Measurements from ENCODE around the gene CARM1.

CARM1 gene

DNA sequence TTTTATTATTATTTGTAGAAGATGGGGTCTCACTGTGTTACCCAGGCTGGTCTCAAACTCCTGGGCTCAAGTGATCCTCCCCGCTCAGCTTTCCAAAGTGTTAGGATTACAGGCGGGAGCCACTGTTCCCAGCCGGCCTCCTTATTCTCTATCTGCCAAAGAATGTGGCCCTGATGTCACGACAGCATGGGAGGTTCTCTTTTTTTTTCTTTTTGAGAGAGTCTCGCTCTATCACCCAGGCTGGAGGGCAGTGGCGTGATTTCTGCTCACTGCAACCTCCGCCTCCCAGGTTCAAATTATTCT lies 23.5 kb downstream of the CARM1 start:
- TF ChIP-seq, protein P1, sequence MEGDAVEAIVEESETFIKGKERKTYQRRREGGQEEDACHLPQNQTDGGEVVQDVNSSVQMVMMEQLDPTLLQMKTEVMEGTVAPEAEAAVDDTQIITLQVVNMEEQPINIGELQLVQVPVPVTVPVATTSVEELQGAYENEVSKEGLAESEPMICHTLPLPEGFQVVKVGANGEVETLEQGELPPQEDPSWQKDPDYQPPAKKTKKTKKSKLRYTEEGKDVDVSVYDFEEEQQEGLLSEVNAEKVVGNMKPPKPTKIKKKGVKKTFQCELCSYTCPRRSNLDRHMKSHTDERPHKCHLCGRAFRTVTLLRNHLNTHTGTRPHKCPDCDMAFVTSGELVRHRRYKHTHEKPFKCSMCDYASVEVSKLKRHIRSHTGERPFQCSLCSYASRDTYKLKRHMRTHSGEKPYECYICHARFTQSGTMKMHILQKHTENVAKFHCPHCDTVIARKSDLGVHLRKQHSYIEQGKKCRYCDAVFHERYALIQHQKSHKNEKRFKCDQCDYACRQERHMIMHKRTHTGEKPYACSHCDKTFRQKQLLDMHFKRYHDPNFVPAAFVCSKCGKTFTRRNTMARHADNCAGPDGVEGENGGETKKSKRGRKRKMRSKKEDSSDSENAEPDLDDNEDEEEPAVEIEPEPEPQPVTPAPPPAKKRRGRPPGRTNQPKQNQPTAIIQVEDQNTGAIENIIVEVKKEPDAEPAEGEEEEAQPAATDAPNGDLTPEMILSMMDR (IDR thresholded peaks at IDR 0.05; ENCODE audit: borderline replicate concordance, control extremely low read depth, extremely low read depth, insufficient read depth, missing control alignments) = no peak
- DNase-seq (ENCODE audit: low spot score) = no peak
- in situ Hi-C loops (cut with MboI; ENCODE audit: low sequenced_read_pairs, unreplicated experiment) = no loop called here

GRCh38 chr19:10895363-10895762 lies 24.0 kb downstream of the CARM1 start:
- in situ Hi-C loops (cut with MboI; ENCODE audit: low sequenced_read_pairs, unreplicated experiment) = no loop called here
- DNase-seq (ENCODE audit: low spot score) = no peak
- TF ChIP-seq, protein P1 (IDR thresholded peaks at IDR 0.05; ENCODE audit: borderline replicate concordance, control extremely low read depth, extremely low read depth, insufficient read depth, missing control alignments) = no peak

- no peak for DNase-seq (ENCODE audit: low spot score)
- in situ Hi-C loops (cut with MboI; ENCODE audit: low sequenced_read_pairs, unreplicated experiment) = no loop called here
- TF ChIP-seq, protein P1 (IDR thresholded peaks at IDR 0.05; ENCODE audit: borderline replicate concordance, control extremely low read depth, extremely low read depth, insufficient read depth, missing control alignments) = no peak
Measured at GRCh38 chr19:10895920-10896319, 24.6 kb downstream of the CARM1 start.

- TF ChIP-seq, protein P1 (IDR thresholded peaks at IDR 0.05; ENCODE audit: borderline replicate concordance, control extremely low read depth, extremely low read depth, insufficient read depth, missing control alignments) = no peak
- in situ Hi-C loops (cut with MboI; ENCODE audit: low sequenced_read_pairs, unreplicated experiment) = no loop called here
- no peak for DNase-seq (ENCODE audit: low spot score)
Measured at GRCh38 chr19:10896851-10897526, 25.6 kb downstream of the CARM1 start.

GRCh38 chr19:10898633-10899032 lies 27.3 kb downstream of the CARM1 start:
- in situ Hi-C loops (cut with MboI; ENCODE audit: low sequenced_read_pairs, unreplicated experiment) = no loop called here
- TF ChIP-seq, protein P1 (IDR thresholded peaks at IDR 0.05; ENCODE audit: borderline replicate concordance, control extremely low read depth, extremely low read depth, insufficient read depth, missing control alignments) = no peak
- DNase-seq (ENCODE audit: low spot score) = no peak

- in situ Hi-C loops (cut with MboI; ENCODE audit: low sequenced_read_pairs, unreplicated experiment) = no loop called here
- TF ChIP-seq, protein P1 (IDR thresholded peaks at IDR 0.05; ENCODE audit: borderline replicate concordance, control extremely low read depth, extremely low read depth, insufficient read depth, missing control alignments) = no peak
- DNase-seq (ENCODE audit: low spot score) = no peak
Measured at GRCh38 chr19:10899151-10899653, 27.8 kb downstream of the CARM1 start.
